ENCODE results near the gene KIF18A. TPM values are rescaled to one million over a fixed set of nuclear protein-coding genes. Genes with fewer than 3 reads are reported as not detected.

KIF18A gene
- total and polyA plus RNA-seq, 9 of the 15 experiments (the other 6 are each of a cell fraction or from before 2014, with no cell fraction given), result 15.1 to 36.1 (median 24.3) TPM

DNA sequence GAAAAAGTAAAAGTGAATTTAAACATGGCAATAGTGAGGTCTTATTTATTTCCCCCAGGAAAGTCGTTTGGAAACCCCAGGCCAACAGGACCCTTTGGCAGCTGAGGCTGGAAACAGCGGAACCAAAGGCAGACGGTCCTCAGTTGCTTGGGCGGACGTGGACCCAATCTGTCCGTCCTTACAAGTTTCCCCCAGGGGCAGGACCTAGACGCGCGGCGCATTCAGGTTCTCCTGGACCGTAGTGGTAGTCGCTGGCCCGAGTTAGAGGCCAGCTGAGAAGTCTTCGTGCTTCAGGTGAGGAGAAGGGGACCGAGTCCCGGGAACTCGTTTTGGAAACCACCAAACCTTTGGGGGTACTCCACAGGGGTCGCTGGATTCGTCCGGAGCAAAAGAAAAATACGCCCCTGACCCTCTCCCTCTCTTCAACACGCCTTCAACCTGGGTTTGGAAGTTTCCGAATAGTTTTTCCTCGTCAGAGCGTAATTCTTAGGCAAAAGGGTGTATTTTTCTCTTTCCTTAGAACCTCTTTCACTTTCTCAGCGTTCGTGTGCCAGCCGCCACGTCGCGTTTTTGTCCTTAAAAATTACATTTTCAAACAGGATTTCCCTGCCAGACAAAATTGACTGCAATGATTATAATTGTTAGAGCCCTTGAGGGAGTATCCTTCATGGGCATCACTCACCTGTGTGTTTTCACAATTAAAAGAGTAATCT lies 2.3 kb upstream of the KIF18A start (continued):
- TF ChIP-seq, protein P1, sequence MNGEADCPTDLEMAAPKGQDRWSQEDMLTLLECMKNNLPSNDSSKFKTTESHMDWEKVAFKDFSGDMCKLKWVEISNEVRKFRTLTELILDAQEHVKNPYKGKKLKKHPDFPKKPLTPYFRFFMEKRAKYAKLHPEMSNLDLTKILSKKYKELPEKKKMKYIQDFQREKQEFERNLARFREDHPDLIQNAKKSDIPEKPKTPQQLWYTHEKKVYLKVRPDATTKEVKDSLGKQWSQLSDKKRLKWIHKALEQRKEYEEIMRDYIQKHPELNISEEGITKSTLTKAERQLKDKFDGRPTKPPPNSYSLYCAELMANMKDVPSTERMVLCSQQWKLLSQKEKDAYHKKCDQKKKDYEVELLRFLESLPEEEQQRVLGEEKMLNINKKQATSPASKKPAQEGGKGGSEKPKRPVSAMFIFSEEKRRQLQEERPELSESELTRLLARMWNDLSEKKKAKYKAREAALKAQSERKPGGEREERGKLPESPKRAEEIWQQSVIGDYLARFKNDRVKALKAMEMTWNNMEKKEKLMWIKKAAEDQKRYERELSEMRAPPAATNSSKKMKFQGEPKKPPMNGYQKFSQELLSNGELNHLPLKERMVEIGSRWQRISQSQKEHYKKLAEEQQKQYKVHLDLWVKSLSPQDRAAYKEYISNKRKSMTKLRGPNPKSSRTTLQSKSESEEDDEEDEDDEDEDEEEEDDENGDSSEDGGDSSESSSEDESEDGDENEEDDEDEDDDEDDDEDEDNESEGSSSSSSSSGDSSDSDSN (IDR thresholded peaks at IDR 0.05; ENCODE audit: borderline replicate concordance in 1 of 2, low read depth in 2 of 2, low read length in 2 of 2), result peak in 1 of 2 experiments; percentile 75; a peak in 1 of 4 replicates
- no peak for TF ChIP-seq TFAM (CRISPR knock-in tag; conservative IDR thresholded peaks at IDR 0.05)
- TF ChIP-seq TCF7L2 (IDR thresholded peaks at IDR 0.05; ENCODE audit: low read depth, low read length), result no peak
- TF ChIP-seq, protein P2, sequence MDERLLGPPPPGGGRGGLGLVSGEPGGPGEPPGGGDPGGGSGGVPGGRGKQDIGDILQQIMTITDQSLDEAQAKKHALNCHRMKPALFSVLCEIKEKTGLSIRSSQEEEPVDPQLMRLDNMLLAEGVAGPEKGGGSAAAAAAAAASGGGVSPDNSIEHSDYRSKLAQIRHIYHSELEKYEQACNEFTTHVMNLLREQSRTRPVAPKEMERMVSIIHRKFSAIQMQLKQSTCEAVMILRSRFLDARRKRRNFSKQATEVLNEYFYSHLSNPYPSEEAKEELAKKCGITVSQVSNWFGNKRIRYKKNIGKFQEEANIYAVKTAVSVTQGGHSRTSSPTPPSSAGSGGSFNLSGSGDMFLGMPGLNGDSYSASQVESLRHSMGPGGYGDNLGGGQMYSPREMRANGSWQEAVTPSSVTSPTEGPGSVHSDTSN (CRISPR knock-in tag; IDR thresholded peaks at IDR 0.05; ENCODE audit: low read depth), result no peak
- TF ChIP-seq, protein P2 (tag; conservative IDR thresholded peaks at IDR 0.05; ENCODE audit: low read depth), result no peak
- TF ChIP-seq BCOR (IDR thresholded peaks at IDR 0.05), result peak; percentile 51; the same call in 1 of the 2 replicates
- no peak for TF ChIP-seq ARID2 (IDR thresholded peaks at IDR 0.05)
- TF ChIP-seq PCBP1 (IDR thresholded peaks at IDR 0.05; ENCODE audit: low read depth, low read length, poor library complexity, severe bottlenecking), result no peak
- TF ChIP-seq NR2C2 (CRISPR knock-in tag; IDR thresholded peaks at IDR 0.05), result 0 out of 2 replicates have a peak, but pooled peaks have one; percentile 43
- peak; percentile 62 for TF ChIP-seq NR2C2 (tag; IDR thresholded peaks at IDR 0.05)
- TF ChIP-seq ILF3 (IDR thresholded peaks at IDR 0.05; ENCODE audit: borderline replicate concordance), result no peak
- TF ChIP-seq CCNT2 (IDR thresholded peaks at IDR 0.05; ENCODE audit: borderline replicate concordance, extremely low read depth, insufficient read length, low read depth, low read length), result no peak
- TF ChIP-seq RHOXF2B (CRISPR knock-in tag; conservative IDR thresholded peaks at IDR 0.05), result no peak
- peak; percentile 15; the same call in 1 of the 2 replicates for TF ChIP-seq TCF3 (CRISPR knock-in tag; IDR thresholded peaks at IDR 0.05)
- TF ChIP-seq, protein P3, sequence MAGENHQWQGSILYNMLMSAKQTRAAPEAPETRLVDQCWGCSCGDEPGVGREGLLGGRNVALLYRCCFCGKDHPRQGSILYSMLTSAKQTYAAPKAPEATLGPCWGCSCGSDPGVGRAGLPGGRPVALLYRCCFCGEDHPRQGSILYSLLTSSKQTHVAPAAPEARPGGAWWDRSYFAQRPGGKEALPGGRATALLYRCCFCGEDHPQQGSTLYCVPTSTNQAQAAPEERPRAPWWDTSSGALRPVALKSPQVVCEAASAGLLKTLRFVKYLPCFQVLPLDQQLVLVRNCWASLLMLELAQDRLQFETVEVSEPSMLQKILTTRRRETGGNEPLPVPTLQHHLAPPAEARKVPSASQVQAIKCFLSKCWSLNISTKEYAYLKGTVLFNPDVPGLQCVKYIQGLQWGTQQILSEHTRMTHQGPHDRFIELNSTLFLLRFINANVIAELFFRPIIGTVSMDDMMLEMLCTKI (IDR thresholded peaks at IDR 0.05; ENCODE audit: partially characterized antibody), result no peak
- TF ChIP-seq ELF2 (CRISPR knock-in tag; IDR thresholded peaks at IDR 0.05), result 0 out of 2 replicates have a peak, but pooled peaks have one; percentile 72
- TF ChIP-seq SIX5 (IDR thresholded peaks at IDR 0.05; ENCODE audit: borderline replicate concordance in 1 of 2, insufficient read depth in 1 of 2, low read depth in 1 of 2, low read length in 2 of 2), result peak in 1 of 2 experiments; percentile 70; a peak in 3 of 4 replicates
- no peak for TF ChIP-seq ZNF717 (CRISPR knock-in tag; IDR thresholded peaks at IDR 0.05)
- no peak for TF ChIP-seq RBM22 (IDR thresholded peaks at IDR 0.05; ENCODE audit: low read depth, low read length, poor library complexity, severe bottlenecking)

Data from K562 (cell line).